Progenitor cell of endocrine pancreas (in vitro differentiated cells): ENCODE data around the gene RBSN. TPM values are rescaled to one million over a fixed set of nuclear protein-coding genes. Genes with fewer than 3 reads are reported as not detected.

Experiments
- DNase-seq: peaks from one replicate; pipeline ENCODE4 v3.0.0; 2021; ENCODE audit warnings: low spot score; ENCODE audit not compliant: unreplicated experiment
- H3K27ac Mint-ChIP-seq: 2 replicates; pipeline ENCODE4 v1.8.0; 2021; ENCODE audit warnings: mild to moderate bottlenecking, moderate library complexity, mixed read lengths
- H3K27me3 Mint-ChIP-seq: 2 replicates; pipeline ENCODE4 v1.8.0; 2021; ENCODE audit warnings: mixed read lengths
- H3K36me3 Mint-ChIP-seq: 2 replicates; pipeline ENCODE4 v1.8.0; 2022; ENCODE audit warnings: mixed read lengths; ENCODE audit not compliant: insufficient read depth
- H3K4me1 Mint-ChIP-seq: 2 replicates; pipeline ENCODE4 v1.8.0; 2021; ENCODE audit warnings: low read depth, mixed read lengths
- H3K4me3 Mint-ChIP-seq: 2 replicates; pipeline ENCODE4 v1.8.0; 2021; ENCODE audit warnings: low read depth, mild to moderate bottlenecking, moderate library complexity, mixed read lengths
- H3K9me3 Mint-ChIP-seq: 2 replicates; pipeline ENCODE4 v1.8.0; 2021; ENCODE audit warnings: low read depth, mixed read lengths
- total RNA-seq: library from RNA; stranded (reverse); gene quantifications from 2 replicates; pipeline ENCODE4 v1.2.1, GENCODE V29; 2021
- TF ChIP-seq, protein P1 (sequence below): fragments of 200-600 bp; sonication (generic); IDR thresholded peaks from one replicate; pipeline ENCODE4 v1.5.0; 2021; ENCODE audit warnings: antibody characterized with exemption, mild to moderate bottlenecking; ENCODE audit not compliant: unreplicated experiment

RBSN gene
- total RNA-seq, 1 donor from 2014 or later: 26.2 TPM

DNA sequence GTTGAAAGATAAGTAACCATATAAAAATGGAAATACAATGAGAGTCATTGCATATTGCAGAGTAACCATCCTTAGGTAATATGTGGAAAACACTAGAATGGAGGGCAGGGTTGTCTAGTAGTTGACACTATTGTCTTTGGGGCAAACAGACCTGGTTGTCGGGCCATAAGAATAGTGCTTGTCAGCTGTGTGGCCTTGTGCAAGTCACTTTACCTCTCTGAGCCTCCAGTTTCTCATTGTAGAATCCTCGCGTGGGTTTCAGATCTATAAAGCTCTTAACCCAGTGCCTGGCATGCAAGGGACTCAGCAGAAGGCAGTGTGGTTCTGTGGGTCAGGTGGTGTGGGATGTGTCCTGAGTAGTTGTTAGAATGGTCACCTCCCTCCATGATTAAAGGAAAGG is 65.8 kb downstream of the RBSN start:
- Mint-ChIP-seq H3K9me3 (no peaks in the 10 kb centered on the region), H3K27ac (no peak overlapping the region), H3K4me1 (no peaks in the 10 kb centered on the region), H3K36me3 (peaks cover 16% of the 10 kb centered on the region), H3K4me3 (no peak overlapping the region), H3K27me3 (no peaks in the 10 kb centered on the region)
- TF ChIP-seq, protein P1, sequence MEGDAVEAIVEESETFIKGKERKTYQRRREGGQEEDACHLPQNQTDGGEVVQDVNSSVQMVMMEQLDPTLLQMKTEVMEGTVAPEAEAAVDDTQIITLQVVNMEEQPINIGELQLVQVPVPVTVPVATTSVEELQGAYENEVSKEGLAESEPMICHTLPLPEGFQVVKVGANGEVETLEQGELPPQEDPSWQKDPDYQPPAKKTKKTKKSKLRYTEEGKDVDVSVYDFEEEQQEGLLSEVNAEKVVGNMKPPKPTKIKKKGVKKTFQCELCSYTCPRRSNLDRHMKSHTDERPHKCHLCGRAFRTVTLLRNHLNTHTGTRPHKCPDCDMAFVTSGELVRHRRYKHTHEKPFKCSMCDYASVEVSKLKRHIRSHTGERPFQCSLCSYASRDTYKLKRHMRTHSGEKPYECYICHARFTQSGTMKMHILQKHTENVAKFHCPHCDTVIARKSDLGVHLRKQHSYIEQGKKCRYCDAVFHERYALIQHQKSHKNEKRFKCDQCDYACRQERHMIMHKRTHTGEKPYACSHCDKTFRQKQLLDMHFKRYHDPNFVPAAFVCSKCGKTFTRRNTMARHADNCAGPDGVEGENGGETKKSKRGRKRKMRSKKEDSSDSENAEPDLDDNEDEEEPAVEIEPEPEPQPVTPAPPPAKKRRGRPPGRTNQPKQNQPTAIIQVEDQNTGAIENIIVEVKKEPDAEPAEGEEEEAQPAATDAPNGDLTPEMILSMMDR: no peak
- no peak for DNase-seq

DNA sequence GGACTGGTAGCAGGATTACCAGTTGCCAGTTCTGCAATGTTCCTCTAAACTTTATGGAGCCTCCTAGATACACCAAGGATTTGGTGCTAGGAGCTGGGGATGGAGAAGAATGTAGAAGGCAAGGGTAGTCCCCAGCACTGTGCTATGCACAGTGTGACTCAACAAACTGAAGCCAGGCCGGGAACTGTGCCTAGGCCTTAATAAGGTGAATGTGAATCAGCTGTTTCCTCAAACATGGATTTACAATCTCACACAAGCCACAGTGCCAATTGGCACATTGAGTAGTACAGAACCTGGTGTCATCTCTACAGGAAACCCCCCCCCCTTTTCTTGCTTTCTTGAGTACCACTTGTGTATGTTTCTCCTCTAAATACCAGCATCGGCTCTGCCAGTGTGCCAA is 66.3 kb downstream of the RBSN start:
- Mint-ChIP-seq H3K9me3 (no peaks in the 10 kb centered on the region), H3K36me3 (peaks cover 16% of the 10 kb centered on the region), H3K4me3 (no peak overlapping the region), H3K27ac (no peak overlapping the region), H3K27me3 (no peaks in the 10 kb centered on the region), H3K4me1 (no peaks in the 10 kb centered on the region)
- TF ChIP-seq, protein P1: no peak
- DNase-seq: no peak

DNA sequence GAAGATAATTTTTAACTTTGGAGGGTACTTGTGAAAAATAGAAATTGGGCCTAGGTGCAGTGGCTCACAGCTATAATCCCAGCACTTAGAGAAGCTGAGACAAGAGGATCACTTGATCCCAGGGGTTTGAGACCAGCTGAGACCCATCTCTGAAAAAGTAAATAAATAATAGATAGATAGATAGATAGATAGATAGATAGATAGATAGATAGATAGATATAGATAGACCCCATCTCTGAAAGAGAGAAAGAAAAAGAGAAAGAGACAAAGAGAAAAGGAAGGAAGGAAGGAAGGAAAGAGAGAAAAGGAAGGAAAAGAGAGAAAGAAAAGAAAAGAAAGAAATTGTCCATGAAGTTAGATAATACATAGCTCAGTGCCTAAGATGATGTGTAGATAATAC is 69.3 kb downstream of the RBSN start:
- no peak for DNase-seq
- Mint-ChIP-seq H3K4me1 (no peaks in the 10 kb centered on the region), H3K9me3 (no peaks in the 10 kb centered on the region), H3K4me3 (no peak overlapping the region), H3K27me3 (no peaks in the 10 kb centered on the region), H3K27ac (no peak overlapping the region), H3K36me3 (peaks cover 30% of the 10 kb centered on the region)
- TF ChIP-seq, protein P1: no peak

DNA sequence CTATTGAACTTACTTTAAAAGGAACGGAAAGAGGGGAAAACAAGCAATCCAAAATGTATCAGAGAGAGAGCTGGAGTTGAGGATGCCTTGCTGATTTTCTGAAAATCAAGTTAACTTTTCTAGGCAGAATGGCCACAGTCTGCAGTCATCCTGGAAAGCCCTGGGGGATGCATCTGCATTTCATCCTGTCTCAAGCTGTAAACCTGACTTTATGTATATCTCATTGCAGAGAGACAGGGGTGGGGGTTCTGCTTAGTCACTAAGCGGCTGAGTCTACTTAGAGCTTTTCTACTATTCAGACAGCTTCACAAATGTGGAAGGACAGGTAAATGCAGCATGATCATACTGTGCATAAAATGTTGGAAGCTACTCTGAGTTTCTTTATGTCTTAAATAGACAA is 75.2 kb downstream of the RBSN start:
- Mint-ChIP-seq H3K4me3 (no peak overlapping the region), H3K27ac (no peak overlapping the region), H3K9me3 (no peaks in the 10 kb centered on the region), H3K27me3 (no peaks in the 10 kb centered on the region), H3K36me3 (peaks cover 33% of the 10 kb centered on the region), H3K4me1 (no peaks in the 10 kb centered on the region)
- TF ChIP-seq, protein P1: no peak
- DNase-seq: no peak

DNA sequence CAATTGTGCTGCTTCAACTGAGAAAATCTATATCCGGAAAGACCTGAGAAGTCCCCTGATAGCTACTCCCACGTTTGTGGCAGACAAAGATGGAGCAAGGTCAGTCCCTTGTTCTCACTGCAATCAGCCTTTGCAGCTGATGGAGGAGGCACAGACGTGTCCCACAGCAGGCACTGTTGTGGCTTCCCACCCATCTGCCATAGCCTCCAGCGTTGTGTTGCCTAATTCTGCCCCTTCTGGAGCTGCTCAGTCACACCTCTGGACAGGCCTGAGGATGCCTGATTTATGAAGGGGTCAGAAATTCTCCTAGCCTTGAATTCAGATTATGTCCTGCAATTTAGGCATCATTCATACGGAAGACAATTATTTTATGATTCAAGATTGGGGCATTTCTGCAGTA is 75.7 kb downstream of the RBSN start:
- H3K4me3 Mint-ChIP-seq: no peak overlapping the region
- H3K36me3 Mint-ChIP-seq: peaks cover 30% of the 10 kb centered on the region
- H3K27ac Mint-ChIP-seq: no peak overlapping the region
- no peaks in the 10 kb centered on the region for H3K27me3 Mint-ChIP-seq
- H3K4me1 Mint-ChIP-seq: no peaks in the 10 kb centered on the region
- no peak for DNase-seq
- TF ChIP-seq, protein P1: no peak
- H3K9me3 Mint-ChIP-seq: no peaks in the 10 kb centered on the region

Other genes with a start within 250 kb of the RBSN start
- gene NR2C2, start 151.6 kb downstream of the RBSN start, total RNA-seq: 56.0 and 58.8 TPM in 2 replicates
- gene MRPS25, start 33.8 kb downstream of the RBSN start, total RNA-seq: 49.0 and 59.3 TPM in 2 replicates
- 46.3 and 49.2 TPM in 2 replicates for gene CAPN7, start 107.1 kb upstream of the RBSN start, total RNA-seq
- 11.6 and 14.7 TPM in 2 replicates for gene SH3BP5, start 233.4 kb upstream of the RBSN start, total RNA-seq